ENCODE results near the gene MKS1.

Gene MKS1

GRCh38 chr17:58183514-58183913 lies 35.5 kb downstream of the MKS1 start:
- TF ChIP-seq POLR2A (IDR thresholded peaks at IDR 0.05; ENCODE audit: low read depth, low read length): no peak
- FAIRE-seq: no peak
- no peak for DNase-seq (ENCODE audit: insufficient read length, low spot score)

- no peak for TF ChIP-seq POLR2A (IDR thresholded peaks at IDR 0.05; ENCODE audit: low read depth, low read length)
- DNase-seq (ENCODE audit: insufficient read length, low spot score): no peak
- FAIRE-seq: no peak
These were observed 37.3 kb downstream of the MKS1 start for GRCh38 chr17:58181796-58182195.

GRCh38 chr17:58176200-58176599 lies 42.9 kb downstream of the MKS1 start:
- DNase-seq (ENCODE audit: insufficient read length, low spot score): no peak
- no peak for FAIRE-seq
- no peak for TF ChIP-seq POLR2A (IDR thresholded peaks at IDR 0.05; ENCODE audit: low read depth, low read length)

- FAIRE-seq (no peak), DNase-seq (ENCODE audit: insufficient read length, low spot score) (no peak)
- no peak for TF ChIP-seq POLR2A (IDR thresholded peaks at IDR 0.05; ENCODE audit: low read depth, low read length)
These were observed 44.2 kb downstream of the MKS1 start for GRCh38 chr17:58174871-58175270.

DNA sequence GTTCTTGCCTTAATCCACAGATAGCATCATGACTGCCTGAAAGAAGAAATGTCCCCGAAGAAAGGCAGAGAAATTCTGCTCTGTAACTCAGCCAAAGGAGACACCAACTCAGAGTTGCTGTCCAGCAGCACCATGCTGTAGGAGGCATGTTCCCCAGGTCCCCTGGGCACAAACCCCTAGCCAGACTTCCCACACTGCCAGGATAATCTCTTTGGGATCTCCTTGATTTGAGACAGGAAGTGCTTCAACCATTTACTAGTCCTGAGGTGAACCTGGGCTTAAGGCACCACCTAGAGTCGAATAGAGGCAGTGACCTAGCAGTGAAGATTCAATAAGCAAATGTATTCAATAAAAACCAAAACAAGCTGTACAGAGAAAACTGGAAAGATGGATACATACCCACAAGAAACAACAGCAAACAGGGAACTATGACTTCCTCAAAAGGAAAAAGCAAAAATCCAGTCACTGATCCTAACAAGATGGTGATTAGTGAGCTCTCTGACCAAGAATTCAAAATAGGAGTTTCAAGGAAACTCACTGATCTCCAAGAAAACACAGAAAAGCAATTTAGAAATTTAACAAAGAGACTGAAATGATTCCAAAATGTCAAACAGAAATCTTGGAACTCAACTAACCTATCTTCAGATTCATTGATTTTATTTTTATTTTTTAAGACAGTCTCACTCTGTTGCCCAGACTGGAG lies 46.5 kb downstream of the MKS1 start:
- DNase-seq (ENCODE audit: insufficient read length, low spot score) (peak; percentile 47), FAIRE-seq (peak; percentile 45)
- no peak for TF ChIP-seq POLR2A (IDR thresholded peaks at IDR 0.05; ENCODE audit: low read depth, low read length)

DNA sequence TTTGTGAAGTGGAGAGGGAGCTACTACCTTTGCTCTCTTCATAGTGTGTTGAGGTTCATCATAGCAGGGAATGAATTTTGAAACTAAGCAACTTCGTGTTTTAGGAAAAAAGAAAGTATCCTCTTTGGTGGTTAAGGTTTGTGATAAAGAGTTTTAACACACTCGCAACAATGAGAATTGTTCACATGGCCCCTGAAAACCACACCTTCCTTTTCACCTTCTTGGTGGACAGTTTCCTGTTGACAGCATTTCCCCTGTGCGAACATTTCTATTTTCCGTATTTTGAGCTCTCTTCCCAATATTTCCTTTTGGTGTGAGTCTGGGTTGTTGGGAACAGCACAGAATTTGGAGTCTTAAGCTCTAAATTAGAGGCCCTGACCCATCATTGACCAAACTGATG lies 48.4 kb downstream of the MKS1 start:
- no peak for FAIRE-seq
- TF ChIP-seq POLR2A (IDR thresholded peaks at IDR 0.05; ENCODE audit: low read depth, low read length): no peak

GRCh38 chr17:58166682-58167081 lies 52.4 kb downstream of the MKS1 start, which contains the start of gene OR4D2:
Gene OR4D2, plus strand, starts transcription at chr17:58166982. Its CDS starts 2,674 bp downstream, at chr17:58169656.
- FAIRE-seq (no peak), DNase-seq (ENCODE audit: insufficient read length, low spot score) (no peak)
- no peak for TF ChIP-seq POLR2A (IDR thresholded peaks at IDR 0.05; ENCODE audit: low read depth, low read length)

More for the DNA sequence above, 48.4 kb downstream of the MKS1 start:
- no peak for DNase-seq (ENCODE audit: insufficient read length, low spot score)

GRCh38 chr17:58165981-58166380 lies 53.1 kb downstream of the MKS1 start:
- peak; percentile 33 for FAIRE-seq

DNA sequence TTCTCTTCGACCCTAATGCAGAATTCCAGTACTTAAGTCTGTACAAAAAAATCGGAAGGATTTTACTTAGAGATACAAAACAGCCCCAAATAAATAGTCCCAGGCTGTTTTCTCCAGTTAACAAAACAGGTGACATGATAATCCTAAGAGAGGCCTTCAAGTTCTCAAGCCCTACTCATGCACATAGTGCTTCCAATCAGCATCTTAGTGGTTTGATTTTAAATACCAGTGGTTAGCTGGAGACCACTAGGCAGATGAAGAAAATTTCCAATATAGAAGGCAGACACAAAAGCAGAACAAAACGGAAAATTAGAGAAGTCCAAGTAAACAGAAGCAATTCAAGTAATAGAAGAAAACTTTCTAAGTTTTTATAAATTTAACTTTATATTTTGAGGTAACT lies 57.5 kb downstream of the MKS1 start:
- DNase-seq (ENCODE audit: insufficient read length, low spot score) (no peak), FAIRE-seq (no peak)
- no peak for TF ChIP-seq POLR2A (IDR thresholded peaks at IDR 0.05; ENCODE audit: low read depth, low read length)

More at GRCh38 chr17:58165981-58166380, 53.1 kb downstream of the MKS1 start:
- DNase-seq (ENCODE audit: insufficient read length, low spot score): no peak
- TF ChIP-seq POLR2A (IDR thresholded peaks at IDR 0.05; ENCODE audit: low read depth, low read length): no peak

DNA sequence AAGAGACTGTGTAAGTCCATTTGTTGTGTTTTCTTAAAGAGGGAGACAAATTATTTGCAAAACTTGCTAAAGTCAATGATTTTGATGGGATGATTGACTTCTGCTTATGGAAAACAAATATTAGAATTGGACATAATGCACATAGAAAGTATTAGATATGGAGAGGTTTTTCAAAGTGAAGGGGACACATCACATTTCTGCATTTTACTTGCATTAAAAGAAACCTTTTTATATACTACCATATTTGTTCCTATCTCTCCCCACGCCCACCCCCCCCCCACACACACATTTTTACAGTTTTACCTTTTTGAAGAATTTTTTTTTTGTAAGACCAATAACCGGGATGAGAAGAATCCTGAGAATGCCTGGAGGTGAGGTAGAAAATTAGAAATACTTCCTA lies 60.9 kb downstream of the MKS1 start:
- DNase-seq (ENCODE audit: insufficient read length, low spot score) (no peak), FAIRE-seq (no peak)
- no peak for TF ChIP-seq POLR2A (IDR thresholded peaks at IDR 0.05; ENCODE audit: low read depth, low read length)

GRCh38 chr17:58156839-58157803 lies 61.9 kb downstream of the MKS1 start:
- FAIRE-seq (no peak), DNase-seq (ENCODE audit: insufficient read length, low spot score) (no peak)
- TF ChIP-seq POLR2A (IDR thresholded peaks at IDR 0.05; ENCODE audit: low read depth, low read length): no peak
